Measurements from ENCODE around the gene CENPN.

- no peak for TF ChIP-seq CTCF (IDR thresholded peaks at IDR 0.05)
- no peak for TF ChIP-seq POLR2A (IDR thresholded peaks at IDR 0.05)
Measured at GRCh38 chr16:80997964-80998620, 8.9 kb upstream of the CENPN start.

All from adrenal gland (tissue), 5 donors.